Activated naive CD8-positive, alpha-beta T cell (primary cell): ENCODE data around the gene KRT81.
A peak's percentile ranks its signal among the peaks of the same experiment; 100 is the strongest.
"Not testable (repeated sequence)": the region's sequence is repeated elsewhere in the genome, so short reads cannot be mapped to it uniquely, and the experiment has no call there.

Experiments used
- H3K27ac Mint-ChIP-seq: one replicate; pipeline ENCODE4 v1.8.0; 2021; ENCODE audit warnings: mixed read lengths
- H3K27me3 Mint-ChIP-seq: one replicate; pipeline ENCODE4 v1.8.0; 2021; ENCODE audit warnings: mixed read lengths
- H3K36me3 Mint-ChIP-seq: one replicate; pipeline ENCODE4 v1.8.0; 2021; ENCODE audit warnings: mixed read lengths
- H3K4me1 Mint-ChIP-seq: one replicate; pipeline ENCODE4 v1.8.0; 2021; ENCODE audit warnings: low read depth, mixed read lengths
- H3K4me3 Mint-ChIP-seq: one replicate; pipeline ENCODE4 v1.8.0; 2021; ENCODE audit warnings: mild to moderate bottlenecking, mixed read lengths
- H3K9me3 Mint-ChIP-seq: one replicate; pipeline ENCODE4 v1.8.0; 2021; ENCODE audit warnings: low read depth, mixed read lengths

KRT81 gene

DNA sequence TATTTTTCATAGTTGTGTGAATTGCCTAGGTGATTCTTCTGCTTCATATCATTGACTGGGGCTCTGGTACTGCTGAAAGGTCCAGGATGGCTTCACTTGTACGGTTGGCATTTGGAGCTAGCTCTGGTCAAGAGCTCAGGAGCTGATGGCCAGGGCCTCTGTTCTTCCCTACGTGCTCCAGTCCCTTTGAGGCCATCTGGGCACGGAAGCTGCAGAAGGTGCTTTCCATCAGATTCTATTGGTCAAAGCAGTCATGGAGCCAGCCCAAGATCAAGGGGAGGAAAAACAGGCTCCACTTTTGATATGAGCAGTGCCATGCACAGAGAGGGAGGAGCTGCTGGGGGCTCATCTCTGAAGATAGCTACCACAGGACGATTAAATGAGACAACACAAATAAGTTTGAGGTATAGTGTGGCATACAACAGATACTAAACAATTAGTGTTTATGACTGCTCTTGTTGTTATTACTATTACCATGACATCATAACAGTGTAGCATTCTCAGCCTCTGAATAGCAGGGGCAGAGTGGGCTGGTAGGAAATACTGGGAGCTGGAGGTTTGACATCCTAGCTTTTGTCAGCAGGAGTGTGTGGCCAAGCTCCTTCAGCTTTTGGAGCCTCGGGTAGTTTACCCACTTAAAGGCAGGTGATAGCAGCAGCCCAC, 19.4 kb upstream of the KRT81 start:
- Mint-ChIP-seq H3K27me3 (peaks cover 33% of the 10 kb centered on the region), H3K9me3 (no peaks in the 10 kb centered on the region), H3K36me3 (no peaks in the 10 kb centered on the region), H3K27ac (no peak overlapping the region), H3K4me3 (no peak overlapping the region), H3K4me1 (peaks cover 7% of the 10 kb centered on the region)

GRCh38 chr12:52308806-52309425, 17.6 kb upstream of the KRT81 start:
- H3K9me3 Mint-ChIP-seq: no peaks in the 10 kb centered on the region
- no peak overlapping the region for H3K27ac Mint-ChIP-seq
- H3K36me3 Mint-ChIP-seq: no peaks in the 10 kb centered on the region
- peaks cover 18% of the 10 kb centered on the region for H3K4me1 Mint-ChIP-seq
- peaks cover 33% of the 10 kb centered on the region for H3K27me3 Mint-ChIP-seq
- peak overlapping the region; percentile 70 for H3K4me3 Mint-ChIP-seq

DNA sequence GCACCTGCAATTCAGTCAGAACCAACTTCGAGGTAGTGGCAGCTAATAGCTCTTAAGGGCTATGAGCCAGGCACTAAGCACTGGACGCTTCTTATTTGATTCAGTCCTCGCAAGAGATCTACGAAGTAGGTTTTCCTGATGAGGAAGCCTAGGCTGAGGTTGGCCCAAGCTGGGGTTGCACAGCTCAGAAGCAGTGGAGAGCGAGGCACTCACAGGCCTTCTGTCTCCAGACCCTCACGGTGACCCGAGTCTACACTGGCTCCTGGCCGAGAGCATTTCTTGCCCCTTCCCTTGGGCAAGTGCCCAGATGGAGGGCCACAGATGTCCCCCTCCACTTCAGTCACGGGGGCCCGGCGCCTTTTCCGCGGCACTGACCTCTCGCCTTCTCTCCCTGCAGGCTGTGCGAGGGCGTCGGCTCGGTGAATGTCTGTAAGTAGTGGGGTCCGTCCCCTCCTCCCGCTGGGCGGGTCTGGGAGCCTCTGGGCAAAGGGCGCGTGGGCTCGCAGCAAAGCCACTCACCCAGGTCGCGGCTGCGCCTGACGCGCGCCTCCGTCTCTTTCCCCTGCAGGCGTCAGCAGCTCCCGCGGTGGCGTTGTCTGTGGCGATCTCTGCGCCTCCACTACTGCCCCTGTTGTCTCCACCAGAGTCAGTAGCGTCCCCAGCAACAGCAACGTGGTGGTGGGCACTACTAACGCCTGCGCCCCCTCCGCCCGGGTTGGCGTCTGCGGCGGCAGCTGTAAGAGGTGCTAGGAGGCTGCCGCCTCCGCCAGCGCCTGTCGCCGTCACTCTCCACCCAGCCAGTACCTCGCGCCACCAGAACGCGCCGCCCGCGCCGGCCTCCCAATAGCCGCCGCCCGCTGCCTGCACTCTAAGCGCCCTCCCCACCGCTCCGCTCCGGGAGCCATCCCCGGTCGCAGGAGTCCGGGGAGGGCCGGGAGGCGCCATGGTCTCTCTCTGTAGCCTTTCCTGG, 16.8 kb upstream of the KRT81 start:
- Mint-ChIP-seq H3K9me3 (no peaks in the 10 kb centered on the region), H3K27me3 (peaks cover 33% of the 10 kb centered on the region), H3K4me3 (peak overlapping the region; percentile 70), H3K36me3 (no peaks in the 10 kb centered on the region), H3K4me1 (peaks cover 18% of the 10 kb centered on the region), H3K27ac (no peak overlapping the region)

GRCh38 chr12:52306731-52307130, 15.4 kb upstream of the KRT81 start:
- H3K4me3 Mint-ChIP-seq: no peak overlapping the region
- peaks cover 29% of the 10 kb centered on the region for H3K27me3 Mint-ChIP-seq
- peaks cover 18% of the 10 kb centered on the region for H3K4me1 Mint-ChIP-seq
- H3K27ac Mint-ChIP-seq: no peak overlapping the region
- no peaks in the 10 kb centered on the region for H3K36me3 Mint-ChIP-seq
- H3K9me3 Mint-ChIP-seq: no peaks in the 10 kb centered on the region

- H3K27ac Mint-ChIP-seq: no peak overlapping the region
- H3K27me3 Mint-ChIP-seq: peaks cover 27% of the 10 kb centered on the region
- peaks cover 18% of the 10 kb centered on the region for H3K4me1 Mint-ChIP-seq
- no peaks in the 10 kb centered on the region for H3K36me3 Mint-ChIP-seq
- H3K4me3 Mint-ChIP-seq: no peak overlapping the region
- H3K9me3 Mint-ChIP-seq: no peaks in the 10 kb centered on the region
Measured at GRCh38 chr12:52305921-52306705, 14.8 kb upstream of the KRT81 start.

DNA sequence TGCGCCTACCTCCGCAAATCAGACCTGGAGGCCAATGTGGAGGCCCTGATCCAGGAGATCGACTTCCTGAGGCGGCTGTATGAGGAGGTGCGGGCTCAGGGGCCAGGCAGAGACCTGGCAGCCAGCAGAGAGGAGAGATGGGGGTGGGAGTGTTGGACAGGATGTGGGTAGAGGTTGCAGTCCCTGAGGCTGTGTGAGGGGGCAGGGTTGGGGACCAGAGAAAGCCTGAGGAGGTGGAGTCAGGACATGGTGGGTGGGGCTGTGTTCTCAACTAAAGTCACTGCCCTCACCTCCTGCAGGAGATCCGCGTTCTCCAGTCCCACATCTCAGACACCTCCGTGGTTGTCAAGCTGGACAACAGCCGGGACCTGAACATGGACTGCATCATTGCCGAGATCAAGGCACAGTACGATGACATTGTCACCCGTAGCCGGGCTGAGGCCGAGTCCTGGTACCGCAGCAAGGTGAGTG, 13.6 kb upstream of the KRT81 start:
- not testable (repeated sequence) for H3K4me3 Mint-ChIP-seq, H3K36me3 Mint-ChIP-seq, H3K9me3 Mint-ChIP-seq, H3K27ac Mint-ChIP-seq
- Mint-ChIP-seq H3K4me1 (peaks cover 18% of the 10 kb centered on the region), H3K27me3 (peaks cover 21% of the 10 kb centered on the region)

GRCh38 chr12:52302242-52302914, 11.0 kb upstream of the KRT81 start:
- H3K27ac Mint-ChIP-seq, H3K36me3 Mint-ChIP-seq, H3K9me3 Mint-ChIP-seq, H3K27me3 Mint-ChIP-seq, H3K4me3 Mint-ChIP-seq: not testable (repeated sequence)
- H3K4me1 Mint-ChIP-seq: peaks cover 11% of the 10 kb centered on the region

GRCh38 chr12:52301721-52302120, 10.4 kb upstream of the KRT81 start:
- H3K4me3 Mint-ChIP-seq, H3K9me3 Mint-ChIP-seq, H3K27ac Mint-ChIP-seq, H3K27me3 Mint-ChIP-seq, H3K36me3 Mint-ChIP-seq: not testable (repeated sequence)
- H3K4me1 Mint-ChIP-seq: peaks cover 11% of the 10 kb centered on the region

GRCh38 chr12:52300796-52301691, 9.7 kb upstream of the KRT81 start:
- Mint-ChIP-seq H3K27me3 (peaks cover 5% of the 10 kb centered on the region), H3K27ac (no peak overlapping the region)

GRCh38 chr12:52298677-52299190, 7.4 kb upstream of the KRT81 start:
- Mint-ChIP-seq H3K27me3 (peaks cover 5% of the 10 kb centered on the region), H3K4me1 (no peaks in the 10 kb centered on the region), H3K9me3 (no peaks in the 10 kb centered on the region), H3K27ac (no peak overlapping the region), H3K4me3 (no peak overlapping the region), H3K36me3 (no peaks in the 10 kb centered on the region)

More at GRCh38 chr12:52300796-52301691, 9.7 kb upstream of the KRT81 start:
- H3K9me3 Mint-ChIP-seq: no peaks in the 10 kb centered on the region
- H3K36me3 Mint-ChIP-seq: no peaks in the 10 kb centered on the region
- no peak overlapping the region for H3K4me3 Mint-ChIP-seq
- peaks cover 11% of the 10 kb centered on the region for H3K4me1 Mint-ChIP-seq

- Mint-ChIP-seq H3K27me3 (peaks cover 7% of the 10 kb centered on the region), H3K27ac (no peak overlapping the region), H3K4me3 (no peak overlapping the region), H3K4me1 (no peaks in the 10 kb centered on the region), H3K36me3 (no peaks in the 10 kb centered on the region), H3K9me3 (no peaks in the 10 kb centered on the region)
Measured at GRCh38 chr12:52296572-52297215, 5.4 kb upstream of the KRT81 start.

- no peaks in the 10 kb centered on the region for H3K4me1 Mint-ChIP-seq
- H3K4me3 Mint-ChIP-seq: no peak overlapping the region
- H3K27me3 Mint-ChIP-seq: peaks cover 7% of the 10 kb centered on the region
- H3K27ac Mint-ChIP-seq: no peak overlapping the region
- H3K9me3 Mint-ChIP-seq: no peaks in the 10 kb centered on the region
- no peaks in the 10 kb centered on the region for H3K36me3 Mint-ChIP-seq
Measured at GRCh38 chr12:52295663-52296062, 4.3 kb upstream of the KRT81 start.

DNA sequence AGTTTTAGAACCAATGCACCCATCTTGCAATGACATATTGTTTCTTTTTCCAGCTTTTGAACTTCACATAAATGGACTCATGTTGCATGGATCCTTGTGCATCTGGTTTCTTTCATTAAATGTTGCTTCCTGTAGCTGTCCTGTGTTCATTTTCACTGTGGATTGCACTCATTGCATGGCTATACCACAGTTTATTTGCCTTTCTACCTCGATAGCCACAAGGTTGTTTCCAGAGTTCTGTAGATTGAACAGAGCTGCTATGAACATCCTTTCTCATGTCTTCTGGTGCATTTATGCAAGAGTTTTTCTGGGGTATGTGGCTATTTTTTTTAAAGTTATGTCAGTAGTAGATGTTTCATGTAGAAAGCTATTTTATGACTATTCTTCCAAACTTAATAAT, 3.5 kb upstream of the KRT81 start:
- Mint-ChIP-seq H3K9me3 (no peaks in the 10 kb centered on the region), H3K36me3 (no peaks in the 10 kb centered on the region), H3K4me3 (no peak overlapping the region), H3K27ac (no peak overlapping the region), H3K27me3 (peaks cover 7% of the 10 kb centered on the region), H3K4me1 (no peaks in the 10 kb centered on the region)
